Adrenal gland (tissue), 5 donors: ENCODE measurements around the gene TMEM117.
"Not testable (repeated sequence)": the region's sequence is repeated elsewhere in the genome, so short reads cannot be mapped to it uniquely, and the experiment has no call there.

Experiments
- CTCF ChIP-seq, 6 experiments: fragments of 450-650 bp in 4 of 6; fragments of 200-600 bp in 2 of 6; sonication (generic) in 1 of 6; IDR thresholded peaks; 1 replicate in 5 of 6; 2 replicates in 1 of 6; pipeline versions ENCODE4 v1.5.1 to v1.8.0; 2016 to 2021; ENCODE audit warnings: antibody characterized with exemption in 6 of 6, mild to moderate bottlenecking in 2 of 6, moderate library complexity in 1 of 6
- POLR2A ChIP-seq, 2 donors: fragments of 450-650 bp; IDR thresholded peaks; one replicate each; pipeline ENCODE4 v1.6.1; 2017; ENCODE audit warnings: antibody characterized with exemption in 2 of 2, mild to moderate bottlenecking in 2 of 2, moderate library complexity in 1 of 2
- donor health status: DM: no; HTN: no; CAD: no.

GRCh38 chr12:44044491-44044890, 208.6 kb downstream of the TMEM117 start:
- not testable (repeated sequence) for TF ChIP-seq POLR2A, CTCF (IDR thresholded peaks at IDR 0.05)
